Astrocyte of the cerebellum (primary cell): ENCODE data around the gene C2orf81.
"Not testable (repeated sequence)": the region's sequence is repeated elsewhere in the genome, so short reads cannot be mapped to it uniquely, and the experiment has no call there.

ENCODE experiments used
- DNase-seq: peaks from one replicate; pipeline ENCODE4 v3.0.0-alpha.2; 2011; ENCODE audit warnings: low read depth
- H3K4me3 ChIP-seq: 2 replicates; pipeline ENCODE4 v1.5.1; 2011; ENCODE audit warnings: mild to moderate bottlenecking, low read depth, low read length, moderate library complexity
- in situ Hi-C: cut with HindIII; loops from 2 replicates; pipeline ENCODE4 v1.10.0; 2017; ENCODE audit warnings: low sequenced_read_pairs
- TF ChIP-seq, protein P1 (sequence below): IDR thresholded peaks from 2 replicates; pipeline ENCODE4 v1.5.1; 2012; ENCODE audit warnings: low read length, low read depth, moderate library complexity, mild to moderate bottlenecking; ENCODE audit errors: missing control alignments

The C2orf81 gene

DNA sequence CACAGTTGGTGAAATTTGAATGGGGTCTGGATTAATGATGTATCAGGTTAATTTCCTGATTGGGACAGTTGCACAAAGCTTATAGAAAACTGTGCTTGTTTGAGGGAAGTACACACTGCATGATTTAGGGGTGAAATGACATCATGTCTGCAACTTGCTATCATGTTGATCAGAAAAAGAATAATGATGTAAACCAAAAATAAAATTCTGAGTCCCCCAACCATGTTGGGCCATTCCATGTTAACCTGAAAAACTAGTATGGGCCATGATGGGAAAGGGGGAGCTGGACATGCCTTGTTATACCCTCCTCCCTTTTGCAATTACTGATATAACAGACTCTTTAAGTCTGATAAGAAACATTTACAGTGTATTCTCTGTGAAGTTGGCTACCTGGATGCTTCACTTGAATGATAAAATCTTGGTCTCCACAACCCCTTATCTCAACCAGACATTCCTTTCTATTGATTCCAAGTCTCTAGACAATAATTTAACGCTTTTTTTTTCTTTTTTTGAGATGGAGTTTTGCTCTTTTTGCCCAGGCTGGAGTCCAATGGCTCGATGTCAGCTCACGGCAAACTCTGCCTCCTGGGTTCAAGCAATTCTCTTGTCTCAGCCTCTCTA, 29.3 kb upstream of the C2orf81 start:
- TF ChIP-seq, protein P1, sequence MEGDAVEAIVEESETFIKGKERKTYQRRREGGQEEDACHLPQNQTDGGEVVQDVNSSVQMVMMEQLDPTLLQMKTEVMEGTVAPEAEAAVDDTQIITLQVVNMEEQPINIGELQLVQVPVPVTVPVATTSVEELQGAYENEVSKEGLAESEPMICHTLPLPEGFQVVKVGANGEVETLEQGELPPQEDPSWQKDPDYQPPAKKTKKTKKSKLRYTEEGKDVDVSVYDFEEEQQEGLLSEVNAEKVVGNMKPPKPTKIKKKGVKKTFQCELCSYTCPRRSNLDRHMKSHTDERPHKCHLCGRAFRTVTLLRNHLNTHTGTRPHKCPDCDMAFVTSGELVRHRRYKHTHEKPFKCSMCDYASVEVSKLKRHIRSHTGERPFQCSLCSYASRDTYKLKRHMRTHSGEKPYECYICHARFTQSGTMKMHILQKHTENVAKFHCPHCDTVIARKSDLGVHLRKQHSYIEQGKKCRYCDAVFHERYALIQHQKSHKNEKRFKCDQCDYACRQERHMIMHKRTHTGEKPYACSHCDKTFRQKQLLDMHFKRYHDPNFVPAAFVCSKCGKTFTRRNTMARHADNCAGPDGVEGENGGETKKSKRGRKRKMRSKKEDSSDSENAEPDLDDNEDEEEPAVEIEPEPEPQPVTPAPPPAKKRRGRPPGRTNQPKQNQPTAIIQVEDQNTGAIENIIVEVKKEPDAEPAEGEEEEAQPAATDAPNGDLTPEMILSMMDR: no peak
- no peak overlapping the region for H3K4me3 ChIP-seq
- DNase-seq: no peak
- in situ Hi-C loops: no loop called here

DNA sequence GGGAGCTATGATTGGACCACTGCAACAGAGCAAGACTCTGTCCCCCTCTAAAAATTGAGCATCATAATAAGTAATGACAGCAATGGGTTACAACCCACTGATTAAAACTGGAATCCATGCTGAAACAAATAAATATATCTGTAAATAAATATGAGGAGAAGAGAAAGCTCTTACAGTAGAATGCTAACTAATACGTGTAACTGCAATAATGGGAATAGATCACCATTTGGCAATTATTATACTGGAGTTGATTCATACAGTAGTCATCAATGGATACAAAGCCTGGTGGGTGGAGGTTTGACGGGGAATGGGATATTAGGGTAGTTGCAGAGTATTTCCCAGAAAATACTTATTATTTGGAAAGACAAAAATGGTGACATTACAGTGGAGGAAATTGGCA, 27.4 kb upstream of the C2orf81 start:
- TF ChIP-seq, protein P1: no peak

GRCh38 chr2:74447230-74447999, 26.0 kb upstream of the C2orf81 start:
- DNase-seq: no peak
- in situ Hi-C loops: no loop called here
- TF ChIP-seq, protein P1: no peak

More for the DNA sequence above, 27.4 kb upstream of the C2orf81 start:
- in situ Hi-C loops: no loop called here
- no peak overlapping the region for H3K4me3 ChIP-seq
- DNase-seq: no peak

GRCh38 chr2:74444498-74445318, 23.3 kb upstream of the C2orf81 start:
- TF ChIP-seq, protein P1: no peak
- no peak overlapping the region for H3K4me3 ChIP-seq
- in situ Hi-C loops: no loop called here
- no peak for DNase-seq

More at GRCh38 chr2:74447230-74447999, 26.0 kb upstream of the C2orf81 start:
- H3K4me3 ChIP-seq: no peak overlapping the region

DNA sequence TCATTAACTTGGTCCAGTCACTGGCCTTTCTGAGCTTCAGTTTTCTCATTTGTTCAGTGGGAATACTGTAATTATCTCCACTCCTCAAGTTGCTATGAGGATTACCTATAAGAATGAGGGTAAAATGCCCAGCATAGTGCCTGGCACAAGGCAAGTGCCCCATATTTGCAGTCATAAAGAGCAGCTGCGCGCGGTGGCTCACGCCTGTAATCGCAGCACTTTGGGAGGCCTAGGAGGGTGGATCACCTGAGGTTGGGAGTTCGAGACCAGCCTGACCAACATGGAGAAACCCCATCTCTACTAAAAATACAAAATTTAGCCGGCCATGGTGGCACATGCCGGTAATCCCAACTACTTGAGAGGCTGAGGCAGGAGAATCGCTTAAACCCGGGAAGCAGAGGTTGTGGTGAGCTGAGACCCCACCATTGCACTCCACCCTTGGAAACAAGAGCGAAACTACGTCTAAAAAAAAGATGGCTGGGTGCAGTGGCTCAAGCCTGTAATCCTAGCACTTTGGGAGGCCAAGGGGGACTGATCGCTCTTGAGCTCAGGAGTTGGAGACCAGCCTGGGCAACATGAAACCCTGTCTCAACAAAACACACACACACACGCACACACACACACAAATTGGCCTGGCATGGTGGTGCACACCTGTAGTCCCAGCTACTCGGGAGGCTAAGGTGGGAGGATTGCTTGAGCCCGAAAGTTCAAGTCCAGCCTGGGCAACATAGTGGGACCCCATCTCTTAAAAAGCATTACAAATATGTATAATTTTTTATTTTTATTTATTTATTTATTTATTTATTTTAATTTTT, 21.3 kb upstream of the C2orf81 start:
- in situ Hi-C loops, DNase-seq, H3K4me3 ChIP-seq: not testable (repeated sequence)

GRCh38 chr2:74441690-74442482, 20.5 kb upstream of the C2orf81 start, which contains the start of gene RTKN:
Gene RTKN (minus strand): TSS chr2:74441937. CDS start chr2:74441816, 121 bp downstream.
- in situ Hi-C loops: no loop called here
- H3K4me3 ChIP-seq: peak within 1 kb of the TSS; percentile 54
- TF ChIP-seq, protein P1: no peak
- DNase-seq: no peak
